D341Med (cell line): ENCODE measurements around the gene IER3.
"Not testable (repeated sequence)": the region's sequence is repeated elsewhere in the genome, so short reads cannot be mapped to it uniquely, and the experiment has no call there.

Experiments
- DNase-seq: peaks from one replicate; pipeline ENCODE4 v3.0.0; 2012; ENCODE audit warnings: low spot score

IER3 gene

DNA sequence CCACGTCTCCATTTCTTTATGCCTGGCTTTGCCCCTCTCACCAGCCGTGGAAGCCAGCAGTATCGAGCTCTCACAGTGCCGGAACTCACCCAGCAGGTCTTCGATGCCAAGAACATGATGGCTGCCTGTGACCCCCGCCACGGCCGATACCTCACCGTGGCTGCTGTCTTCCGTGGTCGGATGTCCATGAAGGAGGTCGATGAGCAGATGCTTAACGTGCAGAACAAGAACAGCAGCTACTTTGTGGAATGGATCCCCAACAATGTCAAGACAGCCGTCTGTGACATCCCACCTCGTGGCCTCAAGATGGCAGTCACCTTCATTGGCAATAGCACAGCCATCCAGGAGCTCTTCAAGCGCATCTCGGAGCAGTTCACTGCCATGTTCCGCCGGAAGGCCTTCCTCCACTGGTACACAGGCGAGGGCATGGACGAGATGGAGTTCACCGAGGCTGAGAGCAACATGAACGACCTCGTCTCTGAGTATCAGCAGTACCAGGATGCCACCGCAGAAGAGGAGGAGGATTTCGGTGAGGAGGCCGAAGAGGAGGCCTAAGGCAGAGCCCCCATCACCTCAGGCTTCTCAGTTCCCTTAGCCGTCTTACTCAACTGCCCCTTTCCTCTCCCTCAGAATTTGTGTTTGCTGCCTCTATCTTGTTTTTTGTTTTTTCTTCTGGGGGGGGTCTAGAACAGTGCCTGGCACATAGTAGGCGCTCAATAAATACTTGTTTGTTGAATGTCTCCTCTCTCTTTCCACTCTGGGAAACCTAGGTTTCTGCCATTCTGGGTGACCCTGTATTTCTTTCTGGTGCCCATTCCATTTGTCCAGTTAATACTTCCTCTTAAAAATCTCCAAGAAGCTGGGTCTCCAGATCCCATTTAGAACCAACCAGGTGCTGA is 20.3 kb downstream of the IER3 start:
- DNase-seq: not testable (repeated sequence)

DNA sequence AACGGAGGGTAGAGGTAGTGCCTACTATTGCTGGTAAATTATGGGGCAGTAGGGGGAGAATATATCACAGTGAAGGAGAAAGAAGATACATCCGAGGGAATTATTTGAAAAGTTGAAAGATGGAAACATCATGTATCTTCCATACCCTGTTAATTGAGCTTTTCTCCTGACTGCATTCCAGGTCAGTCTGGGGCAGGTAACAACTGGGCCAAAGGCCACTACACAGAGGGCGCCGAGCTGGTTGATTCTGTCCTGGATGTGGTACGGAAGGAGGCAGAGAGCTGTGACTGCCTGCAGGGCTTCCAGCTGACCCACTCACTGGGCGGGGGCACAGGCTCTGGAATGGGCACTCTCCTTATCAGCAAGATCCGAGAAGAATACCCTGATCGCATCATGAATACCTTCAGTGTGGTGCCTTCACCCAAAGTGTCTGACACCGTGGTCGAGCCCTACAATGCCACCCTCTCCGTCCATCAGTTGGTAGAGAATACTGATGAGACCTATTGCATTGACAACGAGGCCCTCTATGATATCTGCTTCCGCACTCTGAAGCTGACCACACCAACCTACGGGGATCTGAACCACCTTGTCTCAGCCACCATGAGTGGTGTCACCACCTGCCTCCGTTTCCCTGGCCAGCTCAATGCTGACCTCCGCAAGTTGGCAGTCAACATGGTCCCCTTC is 21.0 kb downstream of the IER3 start:
- DNase-seq: not testable (repeated sequence)

DNA sequence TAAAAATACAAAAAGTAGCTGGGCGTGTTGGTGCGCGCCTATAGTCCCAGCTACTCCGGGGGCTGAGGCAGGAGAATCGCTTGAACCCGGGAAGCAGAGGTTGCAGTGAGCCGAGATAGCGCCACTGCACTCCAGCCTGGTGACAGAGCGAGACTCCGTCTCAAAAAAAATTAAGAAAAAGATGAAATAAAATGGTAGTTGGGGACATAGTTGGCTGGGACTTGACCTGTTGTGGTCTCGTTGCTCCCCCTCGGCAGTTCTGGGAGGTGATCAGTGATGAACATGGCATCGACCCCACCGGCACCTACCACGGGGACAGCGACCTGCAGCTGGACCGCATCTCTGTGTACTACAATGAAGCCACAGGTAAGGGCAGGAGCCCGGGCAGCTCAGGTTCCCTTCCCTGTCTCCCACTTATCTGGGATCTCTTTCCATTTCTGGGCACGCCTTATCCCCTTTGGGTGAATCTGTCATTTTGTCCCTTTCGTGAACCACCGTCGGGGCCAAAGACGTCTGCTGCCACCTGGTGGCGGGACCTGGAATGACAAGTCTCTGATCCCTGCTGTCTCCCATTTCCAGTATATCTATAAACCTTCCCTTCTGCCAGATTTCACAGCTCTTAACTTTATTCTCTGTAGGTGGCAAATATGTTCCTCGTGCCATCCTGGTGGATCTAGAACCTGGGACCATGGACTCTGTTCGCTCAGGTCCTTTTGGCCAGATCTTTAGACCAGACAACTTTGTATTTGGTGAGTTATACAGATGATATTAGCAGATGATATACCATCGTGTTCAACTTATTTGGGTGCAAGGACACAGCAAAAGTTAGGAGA is 21.9 kb downstream of the IER3 start:
- peak; percentile 66 for DNase-seq

DNA sequence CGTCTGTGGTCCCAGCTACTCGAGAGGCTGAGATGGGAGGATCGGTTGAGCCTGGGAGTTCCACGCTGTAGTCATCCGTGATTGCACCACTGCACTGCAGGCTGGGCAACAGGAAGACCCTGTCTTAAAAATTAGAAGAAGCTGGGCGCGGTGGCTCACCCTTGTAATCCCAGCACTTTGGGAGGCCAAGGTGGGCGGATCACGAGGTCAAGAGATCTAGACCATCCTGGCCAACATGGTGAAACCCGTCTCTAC is 22.4 kb downstream of the IER3 start:
- DNase-seq: not testable (repeated sequence)

DNA sequence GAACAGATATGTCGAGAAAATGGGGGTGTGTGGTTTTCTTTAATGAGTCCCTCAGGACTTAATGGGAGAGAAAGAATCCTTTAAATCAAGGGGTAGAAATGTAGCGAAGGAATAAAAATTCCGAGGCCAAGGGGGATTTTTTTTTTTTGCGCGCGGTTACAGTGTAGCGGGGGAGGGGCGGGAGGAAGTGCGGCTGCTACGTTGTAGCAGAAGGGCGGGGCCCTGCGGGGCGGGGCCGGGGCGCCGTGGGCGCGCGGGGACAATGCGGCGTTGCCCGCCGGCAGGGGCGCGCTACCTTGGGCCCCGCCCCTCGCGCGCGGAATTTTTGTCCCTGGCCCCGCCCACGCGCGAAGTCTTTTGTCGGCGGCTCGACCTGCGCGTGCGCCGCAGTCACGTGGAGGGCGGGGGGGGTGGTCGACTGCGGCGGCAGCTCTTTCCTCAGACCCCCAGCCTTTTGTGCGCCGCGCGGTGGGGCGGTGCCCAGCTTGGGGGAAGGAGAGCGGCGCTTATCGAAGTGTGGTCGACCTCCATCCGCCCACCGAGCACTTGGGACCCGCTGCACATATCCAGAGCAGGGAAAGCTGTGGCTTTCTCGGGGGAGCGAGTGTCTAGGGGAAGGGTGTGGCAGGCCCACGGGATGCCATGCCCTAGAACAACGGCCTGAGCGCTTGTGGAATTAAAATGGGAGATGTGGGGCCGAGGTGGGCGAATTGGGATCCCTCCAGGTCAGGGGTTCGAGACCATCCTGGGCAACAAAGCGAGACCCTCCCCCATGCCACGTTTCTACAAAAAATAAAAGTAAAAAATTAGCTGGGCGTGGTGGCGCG is 22.9 kb downstream of the IER3 start:
- DNase-seq: peak; percentile 92

DNA sequence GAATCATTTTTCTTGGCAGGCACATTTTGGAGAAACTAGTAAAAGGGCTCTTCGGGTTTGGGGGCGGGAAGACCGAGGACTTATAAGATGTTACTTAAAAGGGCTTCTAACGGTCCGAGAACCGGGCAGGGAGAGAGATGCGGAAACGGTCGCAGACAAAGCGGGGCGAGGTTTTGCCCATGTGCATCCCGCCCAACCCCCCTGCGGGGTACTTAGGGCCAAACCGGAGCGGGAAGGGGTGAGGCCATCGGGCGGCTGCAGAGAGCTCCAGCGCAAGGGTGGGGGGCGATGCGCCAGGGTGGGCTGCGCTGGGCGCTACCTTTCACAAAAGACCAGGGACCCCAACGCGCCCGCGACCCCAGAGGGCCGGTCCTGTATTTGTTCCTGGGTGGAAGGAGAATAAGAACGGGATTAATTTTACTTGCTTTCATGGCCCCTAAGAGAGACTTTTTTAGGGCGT is 23.6 kb downstream of the IER3 start:
- DNase-seq: peak; percentile 59

DNA sequence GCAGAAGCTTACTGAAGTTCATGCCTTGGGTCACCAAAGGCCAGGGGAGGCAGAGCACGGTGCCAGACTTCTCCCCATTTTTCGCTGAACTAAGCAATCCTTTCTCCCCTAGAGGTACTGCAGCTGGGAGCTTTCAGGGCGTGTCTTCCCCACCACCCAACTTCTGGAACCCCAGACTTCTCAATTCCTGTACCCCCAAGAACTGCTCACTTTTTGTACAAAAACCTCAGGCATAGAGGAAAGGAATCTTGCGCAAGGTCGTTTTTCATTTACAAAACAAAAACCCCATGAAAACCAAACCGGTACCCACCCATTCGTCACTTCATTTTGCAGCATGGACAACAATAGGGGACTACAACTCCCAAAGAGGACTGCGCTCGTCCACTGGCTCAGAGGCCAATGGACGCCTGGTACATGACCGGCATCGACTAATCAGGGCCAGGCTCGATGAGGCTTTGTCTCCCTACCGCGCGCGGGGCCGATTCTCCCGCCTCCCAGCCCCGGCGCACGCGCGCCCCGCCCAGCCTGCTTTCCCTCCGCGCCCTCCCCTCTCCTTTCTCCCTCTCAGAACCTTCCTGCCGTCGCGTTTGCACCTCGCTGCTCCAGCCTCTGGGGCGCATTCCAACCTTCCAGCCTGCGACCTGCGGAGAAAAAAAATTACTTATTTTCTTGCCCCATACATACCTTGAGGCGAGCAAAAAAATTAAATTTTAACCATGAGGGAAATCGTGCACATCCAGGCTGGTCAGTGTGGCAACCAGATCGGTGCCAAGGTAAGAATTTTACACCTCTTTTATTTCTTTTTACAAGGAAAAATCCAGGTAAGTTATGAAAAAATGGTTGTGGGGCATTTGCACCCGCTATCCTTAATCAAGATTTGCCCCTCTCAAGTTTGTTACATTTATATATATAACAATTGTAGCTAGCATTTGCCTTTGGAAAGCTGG is 24.3 kb downstream of the IER3 start, which contains the start of gene TUBB:
Gene TUBB (plus strand): TSS at position 562 of the 947 bp plus-strand sequence. CDS start 155 bp downstream, at position 717.
- DNase-seq: peak; percentile 89

DNA sequence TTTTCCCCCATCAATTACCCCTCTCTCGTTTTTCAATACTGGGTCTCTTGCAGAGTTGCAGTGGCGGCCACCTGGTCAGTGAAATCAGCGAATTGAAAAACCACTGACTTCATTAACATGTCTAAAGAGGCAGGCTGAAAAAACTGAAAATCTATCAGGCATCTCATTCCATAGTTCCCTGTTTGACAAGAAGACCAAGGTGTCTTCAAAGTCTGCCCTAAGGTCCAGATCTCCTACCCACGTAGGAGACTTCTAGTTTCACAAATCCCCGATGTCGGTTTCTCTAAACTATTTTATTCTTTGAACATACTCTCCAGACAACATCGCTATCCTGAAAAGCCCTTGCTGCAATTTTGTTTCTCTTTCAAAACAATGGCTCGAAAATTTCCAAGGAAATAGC is 25.0 kb downstream of the IER3 start:
- DNase-seq: no peak

DNA sequence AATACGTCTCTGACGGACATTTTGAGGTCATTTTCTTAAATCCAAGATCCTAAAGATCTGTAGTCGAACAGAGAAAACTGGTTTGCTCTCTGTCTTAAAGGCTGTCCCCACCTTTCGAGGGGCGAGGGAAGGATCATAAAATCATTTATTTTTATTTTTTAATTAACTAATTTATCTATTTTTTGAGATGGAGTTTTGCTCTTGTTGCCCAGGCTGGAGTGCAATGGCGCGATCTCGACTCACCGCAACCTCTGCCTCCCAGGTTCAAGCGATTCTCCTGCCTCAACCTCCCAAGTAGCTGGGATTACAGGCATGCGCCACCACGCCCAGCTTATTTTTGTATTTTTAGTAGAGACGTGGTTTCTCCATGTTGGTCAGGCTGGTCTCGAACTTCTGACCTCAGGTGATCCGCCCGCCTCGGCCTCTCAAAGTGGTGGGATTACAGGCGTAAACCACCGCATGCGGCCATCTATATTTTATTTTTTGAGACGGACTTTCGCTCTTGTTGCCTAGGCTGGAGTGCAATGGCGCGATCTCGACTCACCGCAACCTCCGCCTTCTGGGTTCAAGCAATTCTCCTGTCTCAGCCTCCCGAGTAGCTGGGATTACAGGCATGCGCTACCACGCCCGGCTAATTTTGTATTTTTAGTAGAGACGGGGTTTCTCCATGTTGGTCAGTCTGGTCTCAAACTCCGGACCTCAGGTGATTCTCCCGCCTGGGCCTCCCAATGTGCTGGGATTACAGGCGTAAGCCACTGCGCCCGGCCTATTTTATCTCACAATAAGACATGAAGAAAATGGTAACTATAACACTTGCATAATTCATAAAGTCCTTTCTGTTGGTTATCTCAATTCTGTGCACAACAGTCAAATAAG is 26.3 kb downstream of the IER3 start:
- DNase-seq: not testable (repeated sequence)

DNA sequence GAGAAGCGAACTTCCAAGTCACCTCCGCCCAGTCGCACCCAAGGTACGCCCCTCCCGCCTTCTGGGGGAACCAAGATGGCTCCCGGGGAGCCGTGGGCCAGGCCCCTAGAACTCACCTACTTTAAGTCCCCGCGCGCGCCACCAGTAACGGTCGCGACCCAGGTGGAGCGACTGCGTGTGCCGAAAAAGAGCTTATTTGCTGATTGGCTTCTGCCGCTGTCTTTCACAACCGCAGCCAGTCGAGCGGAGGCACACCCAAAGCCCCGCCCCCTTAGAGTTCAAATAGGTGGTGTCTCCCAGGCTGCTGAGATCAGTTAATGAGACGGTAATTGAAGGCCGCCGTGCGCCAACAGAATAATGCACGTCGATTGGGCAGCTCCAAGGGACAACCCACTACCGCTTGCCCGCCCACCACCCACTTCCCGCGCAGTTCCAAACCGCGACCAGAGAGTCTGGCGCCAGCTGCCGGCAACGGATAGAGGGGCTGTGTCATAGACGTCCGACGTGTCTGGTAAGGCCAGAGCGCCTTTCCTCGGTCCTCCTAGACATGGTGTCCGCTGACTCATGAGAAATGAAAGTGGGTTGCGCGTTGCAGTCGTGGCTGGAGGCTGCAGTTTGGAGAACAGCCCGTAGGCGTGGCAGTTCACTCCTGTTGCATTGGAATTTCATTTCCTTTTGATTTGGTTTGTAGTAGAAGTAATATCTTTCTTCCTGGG is 27.1 kb downstream of the IER3 start, which contains the start of gene MDC1:
Gene MDC1 (minus strand): TSS at position 153 of the 716 bp plus-strand sequence. CDS start 2,106 bp downstream, outside the sequence.
- peak; percentile 97 for DNase-seq

DNA sequence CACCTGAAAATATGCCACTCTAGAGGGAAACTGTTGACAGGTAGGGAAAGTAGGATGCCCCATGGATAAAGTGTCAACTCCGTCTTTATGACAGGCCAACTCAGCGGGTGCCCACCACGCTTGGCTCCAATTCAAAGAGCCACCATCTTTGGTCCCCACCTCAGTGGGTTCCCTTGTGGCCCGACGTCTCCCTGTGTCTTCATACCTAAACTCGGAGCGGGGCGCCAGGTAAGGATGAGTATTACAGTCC is 27.5 kb downstream of the IER3 start:
- no peak for DNase-seq

DNA sequence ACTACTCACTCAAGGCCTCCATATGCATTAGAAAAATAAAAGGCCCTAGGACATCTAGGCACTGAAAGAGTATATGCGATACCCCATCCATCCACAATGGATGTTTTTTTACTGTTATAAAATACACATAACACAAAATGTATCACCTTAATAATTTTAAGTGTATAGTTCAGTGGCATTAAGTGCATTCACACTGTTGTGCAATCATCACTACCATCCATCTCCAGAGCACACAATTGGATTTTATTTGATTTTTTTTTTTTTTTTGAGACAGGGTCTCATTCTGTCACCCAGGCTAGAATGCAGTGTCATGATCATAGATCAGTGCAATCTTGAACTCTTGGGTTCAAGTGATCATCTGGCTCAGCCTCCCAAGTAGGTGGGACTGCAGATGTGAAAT is 30.1 kb downstream of the IER3 start:
- DNase-seq: no peak

DNA sequence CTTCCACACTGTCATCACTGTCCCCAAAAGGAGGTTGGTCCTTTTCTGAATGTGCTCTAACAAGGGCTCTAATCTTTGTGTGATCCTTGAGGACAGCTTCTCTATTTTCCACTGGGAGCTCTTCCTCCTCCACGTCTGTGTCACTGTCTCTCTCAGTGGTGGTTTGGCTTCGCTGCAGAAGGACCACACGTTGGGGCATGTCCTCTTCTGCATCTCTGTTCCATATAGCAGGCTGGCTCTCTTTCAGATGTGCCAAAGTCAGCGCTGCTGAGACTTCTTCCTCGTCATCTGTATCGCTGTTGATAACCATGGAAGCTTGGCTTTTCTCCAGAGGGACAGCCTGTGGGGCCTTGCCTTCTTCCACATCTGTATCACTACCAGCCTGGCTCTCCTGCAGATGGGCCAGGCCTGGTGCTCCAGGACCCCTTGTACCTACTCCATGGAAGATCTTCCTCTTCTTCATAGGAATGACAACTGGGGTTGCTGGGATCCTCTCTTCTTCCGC is 31.9 kb downstream of the IER3 start:
- no peak for DNase-seq

DNA sequence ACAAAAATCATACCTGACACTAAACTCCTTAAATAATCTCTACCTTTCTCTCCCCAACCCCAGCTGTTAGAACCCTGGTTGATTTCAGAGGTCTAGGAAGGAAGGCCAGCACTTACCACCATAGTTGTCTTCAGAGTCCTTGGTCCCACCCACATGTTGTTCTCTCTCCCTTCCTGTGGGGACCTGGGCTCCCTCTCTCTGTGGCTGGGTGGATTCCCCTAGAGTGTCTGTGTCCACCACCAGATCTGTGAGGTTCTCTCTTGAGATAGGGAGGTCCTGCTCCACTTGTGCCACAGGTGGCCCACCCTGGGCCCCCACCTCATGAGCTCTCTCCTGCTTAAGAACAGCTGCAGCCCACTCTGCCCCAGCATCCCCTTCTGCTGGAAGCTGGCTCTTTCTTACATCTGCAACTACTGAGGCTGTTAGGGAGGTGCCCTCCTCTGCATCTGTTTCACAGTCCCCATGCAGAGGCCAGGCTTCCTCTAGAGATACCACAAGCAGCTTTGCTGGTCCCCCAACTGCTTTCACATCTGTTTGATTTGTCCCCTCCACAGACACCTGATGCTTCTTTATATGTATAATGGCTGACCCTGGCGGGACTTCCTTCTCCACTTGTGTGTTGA is 32.5 kb downstream of the IER3 start:
- DNase-seq: no peak

DNA sequence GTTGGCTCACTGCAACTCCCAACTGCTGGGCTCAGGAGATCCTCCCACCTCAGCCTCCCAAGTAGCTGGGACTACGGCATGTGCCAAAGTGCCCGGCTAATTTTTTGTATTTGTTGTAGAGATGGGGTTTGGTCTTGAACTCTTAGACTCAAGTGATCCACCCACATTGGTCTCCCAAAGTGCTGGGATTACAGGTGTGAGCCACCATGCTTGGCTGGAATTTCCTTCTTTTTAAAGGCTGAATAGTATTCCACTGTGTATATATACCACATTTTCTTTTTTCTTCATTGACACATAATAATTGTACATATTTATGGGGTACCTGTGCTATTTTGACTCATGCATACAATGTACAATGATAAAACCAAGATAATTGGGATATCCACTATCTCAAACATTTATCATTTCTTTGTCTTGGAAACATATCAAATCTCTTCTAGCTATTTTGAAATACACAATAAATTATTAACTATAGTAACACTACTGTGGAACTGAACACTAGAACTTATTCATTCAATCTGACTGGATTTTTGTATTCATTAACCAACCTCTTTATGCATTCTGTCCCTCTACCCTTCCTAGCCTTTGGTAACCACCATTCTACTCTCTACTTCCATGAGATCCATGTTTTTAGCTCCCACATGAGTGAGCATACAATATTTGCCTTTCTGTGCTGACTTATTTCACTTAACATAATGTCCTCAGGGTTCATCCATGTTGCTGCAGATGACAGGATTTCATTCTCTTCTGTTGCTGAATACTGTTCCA is 35.1 kb downstream of the IER3 start:
- DNase-seq: no peak

DNA sequence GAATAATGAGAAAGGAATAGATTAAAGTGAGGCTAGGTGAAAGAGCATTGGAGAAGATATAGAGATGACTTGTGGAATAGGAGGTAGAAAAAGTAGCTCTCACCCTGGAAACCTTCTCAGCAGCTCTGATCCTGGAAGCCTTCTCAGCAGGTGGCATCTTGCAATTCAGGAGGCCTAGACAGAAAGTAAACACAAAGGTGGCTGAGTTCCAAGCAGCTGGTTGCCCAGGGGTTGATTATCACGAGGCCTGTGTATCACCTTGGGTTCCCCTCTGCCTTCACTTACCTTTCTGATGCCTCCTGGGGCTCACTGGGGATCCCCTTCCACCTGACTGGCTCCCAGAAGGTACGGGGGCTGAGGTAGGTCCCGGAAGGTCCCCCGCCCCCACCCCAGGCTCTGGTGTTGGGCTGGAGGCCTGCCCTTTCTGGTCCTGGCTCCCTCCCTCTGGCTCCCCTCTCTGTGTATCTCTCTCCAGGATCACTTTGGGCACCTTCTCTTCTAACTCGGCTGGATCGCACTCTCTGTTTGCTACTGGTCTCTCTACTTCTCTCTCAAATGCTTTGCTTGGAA is 37.0 kb downstream of the IER3 start:
- no peak for DNase-seq

DNA sequence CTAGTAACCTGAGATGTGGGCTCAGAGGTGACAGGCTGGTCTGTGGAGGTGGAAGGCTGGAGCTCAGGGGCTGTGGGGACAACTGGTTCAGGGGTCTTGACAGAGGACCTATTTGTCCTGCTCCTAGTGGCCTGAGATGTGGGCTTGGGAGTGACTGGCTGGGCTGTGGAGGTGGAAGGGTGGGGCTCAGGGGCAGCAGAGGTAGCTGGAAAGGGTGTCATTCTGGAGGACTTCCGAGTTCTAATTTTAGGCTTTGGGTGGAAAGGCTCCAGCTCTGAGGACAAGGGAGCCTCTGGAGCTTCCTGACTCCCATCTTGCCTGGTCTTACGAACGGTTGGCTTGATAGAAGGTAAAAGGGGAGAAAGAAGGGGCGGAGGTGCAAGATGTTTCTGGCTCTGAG is 38.7 kb downstream of the IER3 start:
- DNase-seq: no peak
